Measurements from ENCODE around the gene LETMD1.

The LETMD1 gene

DNA sequence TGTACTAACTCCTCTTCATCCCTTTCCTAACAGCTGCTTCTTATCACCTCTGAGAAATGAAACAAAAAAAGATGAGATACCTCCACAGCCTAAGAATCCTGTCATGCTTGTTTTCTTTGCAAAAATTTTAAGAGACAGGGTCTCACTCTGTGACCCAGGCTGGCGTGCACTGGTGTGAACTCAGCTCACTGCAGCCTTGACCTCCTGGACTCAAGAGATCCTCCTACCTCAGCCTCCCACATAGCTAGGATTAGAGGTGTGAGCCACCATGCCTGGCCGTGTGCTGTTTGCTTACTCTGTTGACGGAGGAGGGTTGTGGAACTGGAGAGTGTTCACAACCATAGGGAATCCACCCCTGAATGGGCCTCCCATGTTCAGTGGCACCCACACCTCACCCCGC lies 19.1 kb downstream of the LETMD1 start:
- H3F3A ChIP-seq (ENCODE audit: low read depth) = no peaks in the 10 kb centered on the region
- H4K20me1 ChIP-seq (ENCODE audit: insufficient read depth, low read length, poor library complexity, severe bottlenecking) = no peaks in the 10 kb centered on the region
- no peak overlapping the region for H3K9ac ChIP-seq (ENCODE audit: low read depth, low read length, poor library complexity, severe bottlenecking)
- H3K4me2 ChIP-seq (ENCODE audit: low read depth, low read length, poor library complexity, severe bottlenecking) = no peak overlapping the region
- no peaks in the 10 kb centered on the region for H3K79me2 ChIP-seq (ENCODE audit: insufficient read depth, low read length)
- H3K4me3 ChIP-seq (ENCODE audit: low read length, poor library complexity, severe bottlenecking) = no peak overlapping the region
- no peaks in the 10 kb centered on the region for H3K27me3 ChIP-seq (ENCODE audit: insufficient read depth, low read length, poor library complexity, severe bottlenecking)
- H3K9me2 ChIP-seq (replicated peaks; ENCODE audit: low read depth, low read length) = no peaks in the 10 kb centered on the region
- no peaks in the 10 kb centered on the region for H3K9me3 ChIP-seq (ENCODE audit: insufficient read depth, low read depth, low read length)
- H3K36me3 ChIP-seq (ENCODE audit: insufficient read depth, low read length) = peaks cover 87% of the 10 kb centered on the region
- H3K4me1 ChIP-seq (ENCODE audit: insufficient read depth, low read length, poor library complexity, severe bottlenecking) = no peaks in the 10 kb centered on the region
- TF ChIP-seq EZH2phosphoT487 (IDR thresholded peaks at IDR 0.05; ENCODE audit: borderline replicate concordance) = no peak
- TF ChIP-seq, protein P1, sequence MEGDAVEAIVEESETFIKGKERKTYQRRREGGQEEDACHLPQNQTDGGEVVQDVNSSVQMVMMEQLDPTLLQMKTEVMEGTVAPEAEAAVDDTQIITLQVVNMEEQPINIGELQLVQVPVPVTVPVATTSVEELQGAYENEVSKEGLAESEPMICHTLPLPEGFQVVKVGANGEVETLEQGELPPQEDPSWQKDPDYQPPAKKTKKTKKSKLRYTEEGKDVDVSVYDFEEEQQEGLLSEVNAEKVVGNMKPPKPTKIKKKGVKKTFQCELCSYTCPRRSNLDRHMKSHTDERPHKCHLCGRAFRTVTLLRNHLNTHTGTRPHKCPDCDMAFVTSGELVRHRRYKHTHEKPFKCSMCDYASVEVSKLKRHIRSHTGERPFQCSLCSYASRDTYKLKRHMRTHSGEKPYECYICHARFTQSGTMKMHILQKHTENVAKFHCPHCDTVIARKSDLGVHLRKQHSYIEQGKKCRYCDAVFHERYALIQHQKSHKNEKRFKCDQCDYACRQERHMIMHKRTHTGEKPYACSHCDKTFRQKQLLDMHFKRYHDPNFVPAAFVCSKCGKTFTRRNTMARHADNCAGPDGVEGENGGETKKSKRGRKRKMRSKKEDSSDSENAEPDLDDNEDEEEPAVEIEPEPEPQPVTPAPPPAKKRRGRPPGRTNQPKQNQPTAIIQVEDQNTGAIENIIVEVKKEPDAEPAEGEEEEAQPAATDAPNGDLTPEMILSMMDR (conservative IDR thresholded peaks at IDR 0.05; ENCODE audit: low read length) = no peak
- H2AFZ ChIP-seq (ENCODE audit: low read length) = no peak overlapping the region

DNA sequence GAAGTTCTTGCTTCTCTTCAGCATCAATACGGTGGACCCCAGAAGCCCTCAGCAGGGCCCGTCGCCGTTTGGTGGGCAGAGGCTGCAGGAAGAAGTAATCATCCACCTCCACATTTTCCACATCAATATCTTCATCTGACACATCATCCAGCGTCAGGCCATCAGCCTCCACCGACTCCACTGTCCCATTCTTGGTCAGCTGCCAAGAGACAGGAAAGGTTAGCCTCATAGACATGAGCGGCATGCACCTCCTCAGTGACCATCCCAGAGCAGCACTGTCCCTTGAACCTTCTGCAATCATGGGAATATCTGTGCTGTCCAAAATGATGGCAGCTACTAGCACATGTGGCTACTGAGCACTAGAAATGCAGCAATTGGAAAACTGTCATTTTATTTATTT lies 19.6 kb downstream of the LETMD1 start:
- Histone ChIP-seq H4K20me1 (ENCODE audit: insufficient read depth, low read length, poor library complexity, severe bottlenecking) (no peaks in the 10 kb centered on the region), H3K4me1 (ENCODE audit: insufficient read depth, low read length, poor library complexity, severe bottlenecking) (no peaks in the 10 kb centered on the region), H3K4me3 (ENCODE audit: low read length, poor library complexity, severe bottlenecking) (no peak overlapping the region), H3K9me2 (replicated peaks; ENCODE audit: low read depth, low read length) (no peaks in the 10 kb centered on the region), H3F3A (ENCODE audit: low read depth) (no peaks in the 10 kb centered on the region), H3K79me2 (ENCODE audit: insufficient read depth, low read length) (no peaks in the 10 kb centered on the region), H3K4me2 (ENCODE audit: low read depth, low read length, poor library complexity, severe bottlenecking) (no peak overlapping the region), H3K36me3 (ENCODE audit: insufficient read depth, low read length) (peaks cover 86% of the 10 kb centered on the region), H3K27me3 (ENCODE audit: insufficient read depth, low read length, poor library complexity, severe bottlenecking) (no peaks in the 10 kb centered on the region), H3K9me3 (ENCODE audit: insufficient read depth, low read depth, low read length) (no peaks in the 10 kb centered on the region), H2AFZ (ENCODE audit: low read length) (no peak overlapping the region), H3K9ac (ENCODE audit: low read depth, low read length, poor library complexity, severe bottlenecking) (no peak overlapping the region)
- TF ChIP-seq EZH2phosphoT487 (IDR thresholded peaks at IDR 0.05; ENCODE audit: borderline replicate concordance) = no peak
- TF ChIP-seq, protein P1 (conservative IDR thresholded peaks at IDR 0.05; ENCODE audit: low read length) = no peak

DNA sequence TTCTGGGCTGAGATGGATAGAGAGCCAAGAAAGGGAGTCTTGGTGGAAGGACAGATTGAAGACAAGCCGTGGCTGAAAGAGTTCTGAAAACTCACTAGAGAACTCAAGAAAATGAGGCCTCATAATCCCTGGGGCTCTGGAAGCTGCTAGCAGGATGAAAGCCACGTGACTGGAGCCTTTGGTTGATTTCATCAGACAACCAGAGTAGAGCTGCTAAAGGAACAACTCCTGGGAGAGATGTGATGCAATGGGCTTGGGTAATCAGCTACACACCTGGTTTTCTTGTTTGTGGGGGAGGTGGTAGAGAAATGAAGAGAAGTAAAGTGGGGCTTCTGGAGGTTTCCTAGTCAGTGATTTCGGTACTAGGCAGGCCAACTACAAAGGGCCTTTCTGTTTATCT lies 21.9 kb downstream of the LETMD1 start:
- no peaks in the 10 kb centered on the region for H3K4me1 ChIP-seq (ENCODE audit: insufficient read depth, low read length, poor library complexity, severe bottlenecking)
- TF ChIP-seq, protein P1 (conservative IDR thresholded peaks at IDR 0.05; ENCODE audit: low read length) = no peak
- no peak for TF ChIP-seq EZH2phosphoT487 (IDR thresholded peaks at IDR 0.05; ENCODE audit: borderline replicate concordance)
- no peaks in the 10 kb centered on the region for H3K27me3 ChIP-seq (ENCODE audit: insufficient read depth, low read length, poor library complexity, severe bottlenecking)
- H3K79me2 ChIP-seq (ENCODE audit: insufficient read depth, low read length) = peaks cover 7% of the 10 kb centered on the region; the same call in 1 of the 2 replicates
- H3K4me3 ChIP-seq (ENCODE audit: low read length, poor library complexity, severe bottlenecking) = no peak overlapping the region
- H2AFZ ChIP-seq (ENCODE audit: low read length) = no peak overlapping the region
- H3K9me2 ChIP-seq (replicated peaks; ENCODE audit: low read depth, low read length) = no peaks in the 10 kb centered on the region
- no peak overlapping the region for H3K9ac ChIP-seq (ENCODE audit: low read depth, low read length, poor library complexity, severe bottlenecking)
- no peak overlapping the region for H3K4me2 ChIP-seq (ENCODE audit: low read depth, low read length, poor library complexity, severe bottlenecking)
- H3F3A ChIP-seq (ENCODE audit: low read depth) = no peaks in the 10 kb centered on the region
- peaks cover 75% of the 10 kb centered on the region for H3K36me3 ChIP-seq (ENCODE audit: insufficient read depth, low read length)
- no peaks in the 10 kb centered on the region for H4K20me1 ChIP-seq (ENCODE audit: insufficient read depth, low read length, poor library complexity, severe bottlenecking)
- H3K9me3 ChIP-seq (ENCODE audit: insufficient read depth, low read depth, low read length) = no peaks in the 10 kb centered on the region
